Calu3 (cell line): ENCODE data around the gene FAM180A. TPM values are rescaled to one million over a fixed set of nuclear protein-coding genes. Genes with fewer than 3 reads are reported as not detected.

Experiments used
- BruUV-seq: library from RNA; stranded (reverse); fragments of 400-500 nt; replicated peaks from 2 replicates; lab custom pipeline; 2021; lab: Mats Ljungman, UMichigan
- CTCF ChIA-PET: fragments of 300-600 bp; sonication (Branson Sonifier 250); formaldehyde crosslinking; loops from one replicate; lab custom pipeline; 2022; ENCODE audit warnings: antibody characterized with exemption; lab: Charles Lee
- DNase-seq: peaks from one replicate; pipeline ENCODE4 v3.0.0; 2022
- H3K27ac Mint-ChIP-seq: one replicate; pipeline ENCODE4 v1.8.0; 2022; ENCODE audit warnings: mixed read lengths; ENCODE audit not compliant: unreplicated experiment
- H3K27me3 Mint-ChIP-seq: one replicate; pipeline ENCODE4 v1.8.0; 2022; ENCODE audit warnings: mixed read lengths; ENCODE audit not compliant: unreplicated experiment
- H3K36me3 Mint-ChIP-seq: one replicate; pipeline ENCODE4 v1.8.0; 2022; ENCODE audit warnings: mild to moderate bottlenecking, moderate library complexity, mixed read lengths; ENCODE audit not compliant: insufficient read depth, unreplicated experiment
- H3K4me1 Mint-ChIP-seq: one replicate; pipeline ENCODE4 v1.8.0; 2022; ENCODE audit warnings: mild to moderate bottlenecking, low read depth, mixed read lengths; ENCODE audit not compliant: unreplicated experiment
- H3K4me3 Mint-ChIP-seq: one replicate; pipeline ENCODE4 v1.8.0; 2022; ENCODE audit warnings: mild to moderate bottlenecking, low read depth, moderate library complexity, mixed read lengths; ENCODE audit not compliant: unreplicated experiment
- H3K9me3 Mint-ChIP-seq: one replicate; pipeline ENCODE4 v1.8.0; 2022; ENCODE audit warnings: low read depth, mixed read lengths; ENCODE audit not compliant: unreplicated experiment
- intact Hi-C: fragments of 100-400 bp; cut with micrococcal nuclease; formaldehyde crosslinking; loops from one replicate; pipeline ENCODE4 v1.10.0; 2022; ENCODE audit not compliant: unreplicated experiment
- total RNA-seq: library from RNA; stranded (reverse); gene quantifications from 2 replicates; pipeline ENCODE4 v1.2.3, GENCODE V29; 2022
- TF ChIP-seq, protein P1 (sequence below): fragments of 200-600 bp; IDR thresholded peaks from one replicate; pipeline ENCODE4 v1.8.0; 2022; ENCODE audit warnings: antibody characterized with exemption; ENCODE audit not compliant: unreplicated experiment

FAM180A gene
- total RNA-seq, 1 experiment from 2014 or later = not detected

- intact Hi-C loops = no loop called here
- Mint-ChIP-seq H3K4me3 (no peak overlapping the region), H3K27me3 (peaks cover 57% of the 10 kb centered on the region), H3K9me3 (no peaks in the 10 kb centered on the region), H3K27ac (no peak overlapping the region), H3K36me3 (no peaks in the 10 kb centered on the region), H3K4me1 (no peaks in the 10 kb centered on the region)
- no peak for DNase-seq
- CTCF ChIA-PET = no interaction called here
- no TSS peak for BruUV-seq
- TF ChIP-seq, protein P1, sequence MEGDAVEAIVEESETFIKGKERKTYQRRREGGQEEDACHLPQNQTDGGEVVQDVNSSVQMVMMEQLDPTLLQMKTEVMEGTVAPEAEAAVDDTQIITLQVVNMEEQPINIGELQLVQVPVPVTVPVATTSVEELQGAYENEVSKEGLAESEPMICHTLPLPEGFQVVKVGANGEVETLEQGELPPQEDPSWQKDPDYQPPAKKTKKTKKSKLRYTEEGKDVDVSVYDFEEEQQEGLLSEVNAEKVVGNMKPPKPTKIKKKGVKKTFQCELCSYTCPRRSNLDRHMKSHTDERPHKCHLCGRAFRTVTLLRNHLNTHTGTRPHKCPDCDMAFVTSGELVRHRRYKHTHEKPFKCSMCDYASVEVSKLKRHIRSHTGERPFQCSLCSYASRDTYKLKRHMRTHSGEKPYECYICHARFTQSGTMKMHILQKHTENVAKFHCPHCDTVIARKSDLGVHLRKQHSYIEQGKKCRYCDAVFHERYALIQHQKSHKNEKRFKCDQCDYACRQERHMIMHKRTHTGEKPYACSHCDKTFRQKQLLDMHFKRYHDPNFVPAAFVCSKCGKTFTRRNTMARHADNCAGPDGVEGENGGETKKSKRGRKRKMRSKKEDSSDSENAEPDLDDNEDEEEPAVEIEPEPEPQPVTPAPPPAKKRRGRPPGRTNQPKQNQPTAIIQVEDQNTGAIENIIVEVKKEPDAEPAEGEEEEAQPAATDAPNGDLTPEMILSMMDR = no peak
These were observed 6.7 kb upstream of the FAM180A start for GRCh38 chr7:135755351-135755753.

DNA sequence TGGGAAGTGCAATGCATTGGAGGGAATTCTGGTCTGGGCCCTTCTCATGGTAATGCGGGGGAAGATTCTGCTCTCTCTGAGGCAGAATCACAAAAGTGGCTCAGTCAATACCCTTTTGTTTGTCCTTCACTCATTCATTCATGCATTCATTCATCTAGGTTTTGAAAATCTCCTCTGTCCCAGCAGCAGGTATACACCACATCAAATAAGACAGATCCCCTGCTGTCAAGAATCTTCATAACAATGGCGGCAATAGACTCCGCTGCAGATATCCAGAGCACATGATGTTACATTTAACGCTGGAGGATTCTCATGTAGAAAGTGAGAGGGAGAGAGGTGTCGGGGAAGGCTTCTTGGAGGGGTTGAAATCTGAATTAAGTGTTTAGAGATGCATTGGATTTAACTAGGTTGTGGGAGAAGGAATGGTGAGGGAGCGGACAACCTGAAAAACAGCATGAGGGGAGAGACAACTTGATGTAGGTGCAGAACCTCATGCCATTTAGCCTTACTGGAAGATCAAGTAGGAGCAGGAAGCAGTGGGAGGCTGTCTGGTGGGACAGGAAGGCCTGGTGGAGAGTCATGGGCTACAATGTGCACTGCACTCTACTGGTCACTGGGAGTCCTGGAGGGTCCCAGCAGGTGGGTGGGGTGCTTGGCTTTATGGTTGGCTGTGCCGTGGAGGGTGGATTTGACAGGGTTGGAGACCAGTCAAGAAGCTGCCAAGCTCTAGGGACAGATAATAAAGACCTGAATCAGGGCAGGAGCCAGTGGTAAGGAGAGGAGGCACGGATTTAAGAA, 5.2 kb upstream of the FAM180A start:
- no TSS peak for BruUV-seq
- Mint-ChIP-seq H3K27me3 (peaks cover 47% of the 10 kb centered on the region), H3K4me1 (no peaks in the 10 kb centered on the region), H3K36me3 (no peaks in the 10 kb centered on the region), H3K9me3 (no peaks in the 10 kb centered on the region), H3K4me3 (no peak overlapping the region), H3K27ac (no peak overlapping the region)
- CTCF ChIA-PET = no interaction called here
- DNase-seq = no peak
- intact Hi-C loops = no loop called here
- TF ChIP-seq, protein P1 = no peak

- DNase-seq = no peak
- TF ChIP-seq, protein P1 = no peak
- Mint-ChIP-seq H3K27me3 (peaks cover 53% of the 10 kb centered on the region), H3K9me3 (no peaks in the 10 kb centered on the region), H3K4me1 (no peaks in the 10 kb centered on the region), H3K27ac (no peak overlapping the region), H3K36me3 (no peaks in the 10 kb centered on the region), H3K4me3 (no peak overlapping the region)
- intact Hi-C loops = no loop called here
- BruUV-seq = no TSS peak
- CTCF ChIA-PET = no interaction called here
These were observed 1.2 kb downstream of the FAM180A start for GRCh38 chr7:135747366-135747765.

DNA sequence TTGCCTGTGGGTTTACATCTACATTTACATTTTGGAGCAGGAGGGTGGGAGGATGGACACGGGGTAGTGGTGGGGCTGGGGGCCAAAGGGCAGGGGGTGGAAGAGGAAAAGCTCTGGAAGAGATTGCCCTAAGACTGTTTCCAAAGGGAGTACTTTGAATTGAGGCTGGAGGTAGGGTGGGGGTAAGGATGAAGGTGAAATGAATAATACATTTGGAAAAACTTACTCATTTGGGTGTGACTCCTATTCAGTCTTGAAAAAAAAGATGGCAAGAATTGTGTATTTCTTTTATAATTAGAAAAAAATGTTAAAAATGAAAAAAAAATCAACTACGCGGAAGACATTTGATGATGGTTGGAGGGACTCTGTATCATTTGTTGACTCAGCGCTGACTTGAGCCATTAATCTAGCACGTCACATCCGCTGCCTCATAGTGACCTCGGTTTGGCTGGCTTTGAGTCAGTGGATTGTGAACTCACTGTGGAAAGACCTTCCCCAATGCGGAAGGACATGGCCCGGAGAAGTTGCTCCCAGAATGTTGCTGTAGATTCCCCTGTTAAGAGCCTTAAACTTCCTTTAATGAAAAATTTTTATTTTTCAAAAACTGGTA, 2.8 kb downstream of the FAM180A start:
- H3K36me3 Mint-ChIP-seq = no peaks in the 10 kb centered on the region
- CTCF ChIA-PET = no interaction called here
- no peak overlapping the region for H3K27ac Mint-ChIP-seq
- peaks cover 59% of the 10 kb centered on the region for H3K27me3 Mint-ChIP-seq
- no TSS peak for BruUV-seq
- no peak overlapping the region for H3K4me3 Mint-ChIP-seq
- TF ChIP-seq, protein P1 = no peak
- DNase-seq = no peak
- no peaks in the 10 kb centered on the region for H3K4me1 Mint-ChIP-seq
- no peaks in the 10 kb centered on the region for H3K9me3 Mint-ChIP-seq
- intact Hi-C loops = no loop called here
